Heart right ventricle (tissue), 16 donors: Measurements from ENCODE around the gene BRIP1. TPM values are rescaled to one million over a fixed set of nuclear protein-coding genes. Genes with fewer than 3 reads are reported as not detected.

Experiments used
- ATAC-seq, 8 donors: fragments of 200-7000 bp; cut with Tn5 transposase; one replicate each; pipeline ENCODE4 v1.9.1; 2020; ENCODE audit warnings: mild to moderate bottlenecking in 8 of 8, moderate library complexity in 8 of 8, moderate number of reproducible peaks in 1 of 8
- DNase-seq, 2 donors: peaks; one replicate each; pipeline ENCODE4 v3.0.0-alpha.2; 2020
- H3K27ac ChIP-seq, 10 donors: fragments of 200-600 bp; sonication (generic) in 2 of 10; one replicate each; pipeline versions ENCODE4 v1.5.0 to v1.8.0; 2020 to 2022; ENCODE audit warnings: mild to moderate bottlenecking in 3 of 10
- H3K27me3 ChIP-seq, 7 donors: fragments of 200-600 bp; one replicate each; pipeline ENCODE4 v1.8.0; 2021 to 2022; ENCODE audit warnings: mild to moderate bottlenecking in 2 of 7
- H3K36me3 ChIP-seq, 9 donors: fragments of 200-600 bp; sonication (generic) in 1 of 9; one replicate each; pipeline versions ENCODE4 v1.5.0 to v1.8.0; 2020 to 2022; ENCODE audit warnings: mild to moderate bottlenecking in 2 of 9
- H3K4me1 ChIP-seq, 9 donors: fragments of 200-600 bp; sonication (generic) in 1 of 9; one replicate each; pipeline versions ENCODE4 v1.5.0 to v1.8.0; 2020 to 2022; ENCODE audit warnings: mild to moderate bottlenecking in 4 of 9
- H3K4me3 ChIP-seq, 10 donors: fragments of 200-600 bp; sonication (generic) in 2 of 10; one replicate each; pipeline versions ENCODE4 v1.5.0 to v1.8.0; 2020 to 2022; ENCODE audit warnings: mild to moderate bottlenecking in 7 of 10, moderate library complexity in 2 of 10
- H3K9me3 ChIP-seq, 11 donors: fragments of 200-600 bp in 10 of 11; sonication (generic) in 2 of 11; one replicate each; pipeline versions ENCODE4 v1.5.0 to v1.8.0; 2013 to 2022; ENCODE audit warnings: mild to moderate bottlenecking in 2 of 11, control low read depth in 1 of 11, moderate library complexity in 1 of 11
- CTCF ChIP-seq, 9 donors: fragments of 200-600 bp; sonication (generic) in 2 of 9; IDR thresholded peaks; one replicate each; pipeline versions ENCODE4 v1.5.0 to v1.8.0; 2021 to 2022; ENCODE audit warnings: antibody characterized with exemption in 9 of 9, mild to moderate bottlenecking in 5 of 9, moderate library complexity in 1 of 9
- WGBS, 2 donors: extraction: QIAGEN DNeasy Blood & Tissue Kit; methylation state at CpG; one replicate each; pipeline ENCODE4 v1.1.7; 2013; ENCODE audit warnings: inconsistent platforms in 1 of 2; 5-methylcytosine and 5-hydroxymethylcytosine counted together
- intact Hi-C, 10 donors: fragments of 100-400 bp; cut with DNase I; formaldehyde crosslinking; loops; one replicate each; pipeline versions ENCODE4 v1.11.1 to v1.14.2; 2022
- polyA plus RNA-seq, 2 donors: library from polyadenylated mRNA; stranded (reverse); fragments of 200-250 nt; gene quantifications; one replicate each; pipeline ENCODE4 v1.2.3, GENCODE V29; 2013
- total RNA-seq, 10 donors: library from RNA; stranded (reverse); fragmentation: NEBNext Ultra II Directional in 3 of 10; extraction: Animal tissue kit (Norgen Biotek cat#: 25700) in 3 of 10; gene quantifications; one replicate each; pipeline versions ENCODE4 v1.2.1 to v1.2.4, GENCODE V29; 2021 to 2023
- donor health status: Arrhythmogenic right ventricular cardiomyopathy.
- donor health status: ischemic (EF 13 %, LVEDD 7.1; RV severe dilation, severe dysfunction).
- donor health status: healthy with polysubstance abuse.
- donor health status: DM: no; HTN: yes; CAD: no.
- donor health status: DM: no; HTN: no; CAD: no.
- donor health status: ischemic (EF 25% LVEDD 6.9; RV normal size, moderate dysfunction).
- donor health status: ischemic (EF 25% LVEDD 5.7; RV mildly dilated, moderate dysfunction).
- donor health status: healthy.
- donor health status: DM: yes; HTN: yes; CAD: no.
- donor health status: Ischemic cardiomyopathy.
- donor health status: ischemic (EF 35%, LVEDD 5.7; RV mildly dilated, moderate dysfunction).
- donor health status: nonischemic (EF 11% LVEDD 7.7; RV severe dilation, severe dysfunction).
- donor health status: DM: yes; HTN: yes; CAD: no.
- donor health status: PGD.
- donor health status: ischemic (EF 29% LVEDD 5.4; RV normal size, mild dysfunction).
- donor health status: nonischemic (EF 23%, LVEDD 6.1; RV moderate dilation, normal function).

The BRIP1 gene
- total and polyA plus RNA-seq, 12 donors, result 0.03 to 2.1 (median 0.22) TPM; not detected in 1

DNA sequence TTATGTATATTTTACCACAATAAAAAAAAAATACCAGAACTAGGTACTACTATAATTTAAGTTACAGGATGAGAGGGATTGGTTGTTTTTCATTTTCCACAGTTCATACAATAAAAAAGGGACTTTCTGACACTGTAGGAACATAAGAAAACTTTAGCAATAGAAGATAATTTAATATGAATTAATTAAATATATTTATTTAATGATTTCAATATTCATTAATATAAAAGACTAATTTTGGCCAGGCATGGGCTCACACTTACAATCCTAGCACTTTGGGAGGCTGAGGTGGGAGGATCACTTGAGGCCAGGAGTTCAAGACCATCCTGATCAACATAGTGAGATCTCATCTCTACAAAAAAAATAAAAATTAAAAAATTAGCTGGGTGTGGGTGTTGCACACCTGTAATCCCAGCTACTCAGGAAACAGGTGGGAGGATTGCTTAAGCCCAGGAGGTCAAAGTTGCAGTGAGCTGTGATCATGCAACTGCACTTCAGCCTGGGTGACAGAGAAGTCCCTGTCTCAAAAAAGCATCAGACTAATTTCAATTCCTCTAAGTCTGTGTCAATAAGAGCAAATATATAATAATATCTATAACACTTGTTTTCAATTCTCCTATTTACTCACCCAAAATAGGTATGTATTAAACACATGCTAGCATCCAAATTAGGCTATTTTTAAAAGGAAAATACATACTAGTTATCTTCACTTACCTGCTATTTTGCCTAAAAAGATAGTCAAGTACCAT lies 79.6 kb downstream of the BRIP1 start:
- Histone ChIP-seq H3K27me3 (no peaks in the 10 kb centered on the region), H3K4me1 (no peaks in the 10 kb centered on the region), H3K36me3 (no peaks in the 10 kb centered on the region), H3K27ac (no peak overlapping the region), H3K9me3 (no peaks in the 10 kb centered on the region), H3K4me3 (no peak overlapping the region)
- no peak for DNase-seq
- ATAC-seq, result no peak
- intact Hi-C loops, result no loop called here
- TF ChIP-seq CTCF (IDR thresholded peaks at IDR 0.05), result no peak

DNA sequence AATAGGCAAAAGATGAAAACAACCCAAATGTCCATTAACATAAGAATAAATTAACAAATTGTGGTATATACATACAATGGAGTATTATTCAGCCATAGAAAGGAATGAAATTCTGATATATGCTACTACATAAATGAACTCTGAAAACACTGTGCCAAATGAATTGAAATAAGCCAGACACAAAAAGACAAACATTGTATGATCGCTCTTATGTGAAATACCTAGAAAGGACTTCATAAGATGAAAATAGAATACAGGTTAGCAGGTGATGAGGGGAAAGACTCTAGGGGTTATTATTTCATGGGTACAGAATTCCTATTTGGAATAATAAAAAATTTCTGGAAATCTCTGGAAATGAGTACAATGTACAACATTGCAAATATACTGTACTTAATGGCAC lies 80.2 kb downstream of the BRIP1 start:
- intact Hi-C loops, result no loop called here
- H3K9me3 ChIP-seq, result no peaks in the 10 kb centered on the region
- WGBS, 2 donors, result 96% methylated on average over 1 of the region's 1 CpG
- no peak overlapping the region for H3K27ac ChIP-seq
- ATAC-seq, result no peak
- DNase-seq, result no peak
- TF ChIP-seq CTCF (IDR thresholded peaks at IDR 0.05), result no peak
- no peak overlapping the region for H3K4me3 ChIP-seq
- H3K36me3 ChIP-seq, result no peaks in the 10 kb centered on the region
- H3K4me1 ChIP-seq, result no peaks in the 10 kb centered on the region
- no peaks in the 10 kb centered on the region for H3K27me3 ChIP-seq

DNA sequence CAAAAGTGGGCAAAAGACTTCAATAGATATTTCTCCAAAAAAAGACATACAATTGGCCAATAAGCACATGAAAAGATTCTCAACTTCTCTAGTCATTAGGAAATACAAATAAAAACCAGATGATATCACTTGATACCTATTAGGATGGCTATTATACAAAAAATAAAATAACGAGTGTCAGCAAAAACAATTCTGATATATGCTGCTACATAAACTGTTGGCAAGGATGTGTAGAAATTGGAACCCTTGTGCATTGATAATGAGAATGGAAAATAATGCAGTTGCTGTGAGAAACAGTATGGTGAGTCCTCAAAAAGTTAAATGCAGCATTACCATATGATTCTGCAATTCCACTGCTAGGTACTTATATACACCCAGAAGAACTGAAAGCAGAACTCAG lies 80.6 kb downstream of the BRIP1 start:
- no peak for TF ChIP-seq CTCF (IDR thresholded peaks at IDR 0.05)
- no peak for ATAC-seq
- intact Hi-C loops, result no loop called here
- DNase-seq, result no peak
- H3K9me3 ChIP-seq, result no peaks in the 10 kb centered on the region
- no peaks in the 10 kb centered on the region for H3K4me1 ChIP-seq
- H3K27me3 ChIP-seq, result no peaks in the 10 kb centered on the region
- no peak overlapping the region for H3K4me3 ChIP-seq
- WGBS, 2 donors, result 92 to 94% methylated on average over 1 of the region's 1 CpG
- no peak overlapping the region for H3K27ac ChIP-seq
- no peaks in the 10 kb centered on the region for H3K36me3 ChIP-seq

DNA sequence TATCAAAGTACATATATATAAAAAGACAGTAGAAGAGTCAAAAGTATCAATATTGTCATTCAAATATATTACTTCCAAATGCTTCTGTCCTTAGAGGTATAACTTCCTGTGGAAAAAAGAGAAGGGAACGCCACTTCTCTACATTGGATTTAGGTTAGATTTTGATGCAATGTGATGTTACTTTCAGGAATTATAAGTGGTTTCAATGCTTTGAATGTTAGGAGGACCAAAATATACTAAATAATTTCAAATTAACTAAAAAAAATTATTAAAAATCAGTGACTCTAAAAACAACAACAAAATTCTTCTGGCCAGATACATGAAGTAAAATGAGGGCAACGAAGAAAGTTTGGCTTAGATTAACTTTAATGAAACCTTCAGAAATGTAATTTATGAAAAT lies 88.0 kb downstream of the BRIP1 start:
- 90 to 92% methylated on average over 2 of the region's 2 CpGs for WGBS, 2 donors
- H3K36me3 ChIP-seq, result peaks cover 0 to 3% (median 0%) of the 10 kb centered on the region in 9 donors
- no peak overlapping the region for H3K4me3 ChIP-seq
- H3K4me1 ChIP-seq, result no peaks in the 10 kb centered on the region
- DNase-seq (no peak), ATAC-seq (no peak)
- H3K27ac ChIP-seq, result no peak overlapping the region
- H3K9me3 ChIP-seq, result peaks cover 0 to 16% (median 4%) of the 10 kb centered on the region in 11 donors
- no peaks in the 10 kb centered on the region for H3K27me3 ChIP-seq
- intact Hi-C loops, result no loop called here
- no peak for TF ChIP-seq CTCF (IDR thresholded peaks at IDR 0.05)
